HepG2 (cell line): ENCODE results near the gene ITPR1.

Experiments used
- FOSL1 ChIP-seq: sonication (generic); formaldehyde crosslinking; IDR thresholded peaks from 2 replicates; pipeline ENCODE4 v1.9.0; 2021; ENCODE audit warnings: missing genetic modification reagents, borderline replicate concordance
- HNRNPL ChIP-seq: fragments of 200-400 bp; formaldehyde crosslinking; IDR thresholded peaks from 2 replicates; pipeline ENCODE4 v1.6.1; 2017; ENCODE audit warnings: mild to moderate bottlenecking, low read depth, low read length
- JUND ChIP-seq: sonication (generic); formaldehyde crosslinking; IDR thresholded peaks from 2 replicates; pipeline ENCODE4 v1.8.0; 2022; ENCODE audit warnings: mild to moderate bottlenecking, missing genetic modification reagents
- ZNF746 ChIP-seq: sonication (generic); formaldehyde crosslinking; IDR thresholded peaks from 2 replicates; pipeline ENCODE4 v1.8.0; 2022; ENCODE audit warnings: mild to moderate bottlenecking, missing genetic modification reagents
- TF ChIP-seq, protein P1 (sequence below): sonication (generic); formaldehyde crosslinking; IDR thresholded peaks from 2 replicates; pipeline ENCODE4 v1.4.0; 2020; ENCODE audit warnings: missing genetic modification reagents
- TF ChIP-seq, protein P2 (sequence below): sonication (generic); formaldehyde crosslinking; IDR thresholded peaks from 2 replicates; pipeline ENCODE4 v1.5.0; 2020; ENCODE audit warnings: mild to moderate bottlenecking, missing genetic modification reagents, moderate library complexity
- TF ChIP-seq, protein P3 (sequence below): sonication (generic); formaldehyde crosslinking; IDR thresholded peaks from 2 replicates; pipeline ENCODE4 v1.4.0; 2020; ENCODE audit warnings: missing genetic modification reagents, borderline replicate concordance

DNA sequence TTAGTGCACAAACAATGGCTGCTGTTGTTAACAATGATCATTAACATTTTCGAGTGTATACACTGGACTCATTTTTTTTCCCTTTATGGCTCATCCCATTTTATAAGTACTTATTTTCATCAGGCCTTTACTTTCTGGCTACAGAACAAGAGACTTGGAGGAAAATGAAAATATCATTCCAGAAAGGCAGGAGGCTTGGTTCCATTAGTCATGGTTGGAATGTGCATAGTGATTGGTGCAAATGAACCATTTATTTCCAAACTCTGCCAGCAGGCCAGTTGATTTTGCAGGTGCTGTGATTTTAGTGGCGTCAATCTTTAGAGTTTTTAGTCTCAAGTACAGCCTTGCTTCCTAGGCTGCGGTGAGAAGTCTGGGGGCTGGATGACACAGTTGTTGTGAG is 151.8 kb downstream of the ITPR1 start:
- TF ChIP-seq, protein P1, sequence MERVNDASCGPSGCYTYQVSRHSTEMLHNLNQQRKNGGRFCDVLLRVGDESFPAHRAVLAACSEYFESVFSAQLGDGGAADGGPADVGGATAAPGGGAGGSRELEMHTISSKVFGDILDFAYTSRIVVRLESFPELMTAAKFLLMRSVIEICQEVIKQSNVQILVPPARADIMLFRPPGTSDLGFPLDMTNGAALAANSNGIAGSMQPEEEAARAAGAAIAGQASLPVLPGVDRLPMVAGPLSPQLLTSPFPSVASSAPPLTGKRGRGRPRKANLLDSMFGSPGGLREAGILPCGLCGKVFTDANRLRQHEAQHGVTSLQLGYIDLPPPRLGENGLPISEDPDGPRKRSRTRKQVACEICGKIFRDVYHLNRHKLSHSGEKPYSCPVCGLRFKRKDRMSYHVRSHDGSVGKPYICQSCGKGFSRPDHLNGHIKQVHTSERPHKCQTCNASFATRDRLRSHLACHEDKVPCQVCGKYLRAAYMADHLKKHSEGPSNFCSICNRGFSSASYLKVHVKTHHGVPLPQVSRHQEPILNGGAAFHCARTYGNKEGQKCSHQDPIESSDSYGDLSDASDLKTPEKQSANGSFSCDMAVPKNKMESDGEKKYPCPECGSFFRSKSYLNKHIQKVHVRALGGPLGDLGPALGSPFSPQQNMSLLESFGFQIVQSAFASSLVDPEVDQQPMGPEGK (CRISPR knock-in tag) = no peak
- TF ChIP-seq, protein P2, sequence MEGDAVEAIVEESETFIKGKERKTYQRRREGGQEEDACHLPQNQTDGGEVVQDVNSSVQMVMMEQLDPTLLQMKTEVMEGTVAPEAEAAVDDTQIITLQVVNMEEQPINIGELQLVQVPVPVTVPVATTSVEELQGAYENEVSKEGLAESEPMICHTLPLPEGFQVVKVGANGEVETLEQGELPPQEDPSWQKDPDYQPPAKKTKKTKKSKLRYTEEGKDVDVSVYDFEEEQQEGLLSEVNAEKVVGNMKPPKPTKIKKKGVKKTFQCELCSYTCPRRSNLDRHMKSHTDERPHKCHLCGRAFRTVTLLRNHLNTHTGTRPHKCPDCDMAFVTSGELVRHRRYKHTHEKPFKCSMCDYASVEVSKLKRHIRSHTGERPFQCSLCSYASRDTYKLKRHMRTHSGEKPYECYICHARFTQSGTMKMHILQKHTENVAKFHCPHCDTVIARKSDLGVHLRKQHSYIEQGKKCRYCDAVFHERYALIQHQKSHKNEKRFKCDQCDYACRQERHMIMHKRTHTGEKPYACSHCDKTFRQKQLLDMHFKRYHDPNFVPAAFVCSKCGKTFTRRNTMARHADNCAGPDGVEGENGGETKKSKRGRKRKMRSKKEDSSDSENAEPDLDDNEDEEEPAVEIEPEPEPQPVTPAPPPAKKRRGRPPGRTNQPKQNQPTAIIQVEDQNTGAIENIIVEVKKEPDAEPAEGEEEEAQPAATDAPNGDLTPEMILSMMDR (CRISPR knock-in tag) = no peak
- TF ChIP-seq ZNF746 = no peak
- TF ChIP-seq JUND (CRISPR knock-in tag) = no peak
- TF ChIP-seq FOSL1 = no peak
- no peak for TF ChIP-seq HNRNPL
- TF ChIP-seq, protein P3, sequence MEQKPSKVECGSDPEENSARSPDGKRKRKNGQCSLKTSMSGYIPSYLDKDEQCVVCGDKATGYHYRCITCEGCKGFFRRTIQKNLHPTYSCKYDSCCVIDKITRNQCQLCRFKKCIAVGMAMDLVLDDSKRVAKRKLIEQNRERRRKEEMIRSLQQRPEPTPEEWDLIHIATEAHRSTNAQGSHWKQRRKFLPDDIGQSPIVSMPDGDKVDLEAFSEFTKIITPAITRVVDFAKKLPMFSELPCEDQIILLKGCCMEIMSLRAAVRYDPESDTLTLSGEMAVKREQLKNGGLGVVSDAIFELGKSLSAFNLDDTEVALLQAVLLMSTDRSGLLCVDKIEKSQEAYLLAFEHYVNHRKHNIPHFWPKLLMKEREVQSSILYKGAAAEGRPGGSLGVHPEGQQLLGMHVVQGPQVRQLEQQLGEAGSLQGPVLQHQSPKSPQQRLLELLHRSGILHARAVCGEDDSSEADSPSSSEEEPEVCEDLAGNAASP (CRISPR knock-in tag) = no peak
